ENCODE measurements around the gene AAMDC.
"Not testable (repeated sequence)": the region's sequence is repeated elsewhere in the genome, so short reads cannot be mapped to it uniquely, and the experiment has no call there.

Gene AAMDC

GRCh38 chr11:77822126-77822525 lies 1.2 kb downstream of the AAMDC start:
- DNase-seq: not testable (repeated sequence)

GRCh38 chr11:77823775-77824174 lies 2.8 kb downstream of the AAMDC start:
- DNase-seq: no peak

- no peak for DNase-seq
Observed at GRCh38 chr11:77828926-77829325, 8.0 kb downstream of the AAMDC start.

GRCh38 chr11:77833302-77833701 lies 12.4 kb downstream of the AAMDC start:
- no peak for DNase-seq

- no peak for DNase-seq
Observed at GRCh38 chr11:77842441-77843121, 21.6 kb downstream of the AAMDC start.

- not testable (repeated sequence) for DNase-seq
Observed at GRCh38 chr11:77843700-77844099, 22.8 kb downstream of the AAMDC start.

- DNase-seq: no peak
Observed at GRCh38 chr11:77851503-77851902, 30.6 kb downstream of the AAMDC start.

GRCh38 chr11:77854838-77855237 lies 33.9 kb downstream of the AAMDC start:
- DNase-seq: no peak

GRCh38 chr11:77857906-77858457 lies 37.0 kb downstream of the AAMDC start:
- DNase-seq: not testable (repeated sequence)

- DNase-seq: not testable (repeated sequence)
Observed at GRCh38 chr11:77861444-77861843, 40.5 kb downstream of the AAMDC start.

- no peak for DNase-seq
Observed at GRCh38 chr11:77865805-77866204, 44.9 kb downstream of the AAMDC start.

- no peak for DNase-seq
Observed at GRCh38 chr11:77866336-77866735, 45.4 kb downstream of the AAMDC start.

- DNase-seq: no peak
Observed at GRCh38 chr11:77868744-77869143, 47.8 kb downstream of the AAMDC start.

- DNase-seq: no peak
Observed at GRCh38 chr11:77871855-77872254, 50.9 kb downstream of the AAMDC start.

GRCh38 chr11:77873345-77873744 lies 52.4 kb downstream of the AAMDC start:
- no peak for DNase-seq

GRCh38 chr11:77874206-77874605 lies 53.3 kb downstream of the AAMDC start:
- DNase-seq: no peak

GRCh38 chr11:77876045-77876444 lies 55.1 kb downstream of the AAMDC start:
- no peak for DNase-seq

- DNase-seq: not testable (repeated sequence)
Observed at GRCh38 chr11:77878247-77878646, 57.3 kb downstream of the AAMDC start.

GRCh38 chr11:77879218-77879617 lies 58.3 kb downstream of the AAMDC start:
- DNase-seq: no peak

- DNase-seq: no peak
Observed at GRCh38 chr11:77882396-77882795, 61.5 kb downstream of the AAMDC start.

- DNase-seq: no peak
Observed at GRCh38 chr11:77883775-77884174, 62.8 kb downstream of the AAMDC start.

GRCh38 chr11:77884186-77884828 lies 63.4 kb downstream of the AAMDC start:
- DNase-seq: no peak

GRCh38 chr11:77884829-77885190 lies 63.9 kb downstream of the AAMDC start:
- no peak for DNase-seq

GRCh38 chr11:77886401-77886800 lies 65.5 kb downstream of the AAMDC start:
- DNase-seq: no peak

- not testable (repeated sequence) for DNase-seq
Observed at GRCh38 chr11:77889045-77889444, 68.1 kb downstream of the AAMDC start.
